GM19455 (cell line): ENCODE results near the gene BAIAP2L1.

Source experiments
- ATAC-seq: cut with Tn5 transposase; IDR thresholded peaks from one replicate; pipeline ENCODE4 v1.9.1; 2021; ENCODE audit not compliant: unreplicated experiment

BAIAP2L1 gene

DNA sequence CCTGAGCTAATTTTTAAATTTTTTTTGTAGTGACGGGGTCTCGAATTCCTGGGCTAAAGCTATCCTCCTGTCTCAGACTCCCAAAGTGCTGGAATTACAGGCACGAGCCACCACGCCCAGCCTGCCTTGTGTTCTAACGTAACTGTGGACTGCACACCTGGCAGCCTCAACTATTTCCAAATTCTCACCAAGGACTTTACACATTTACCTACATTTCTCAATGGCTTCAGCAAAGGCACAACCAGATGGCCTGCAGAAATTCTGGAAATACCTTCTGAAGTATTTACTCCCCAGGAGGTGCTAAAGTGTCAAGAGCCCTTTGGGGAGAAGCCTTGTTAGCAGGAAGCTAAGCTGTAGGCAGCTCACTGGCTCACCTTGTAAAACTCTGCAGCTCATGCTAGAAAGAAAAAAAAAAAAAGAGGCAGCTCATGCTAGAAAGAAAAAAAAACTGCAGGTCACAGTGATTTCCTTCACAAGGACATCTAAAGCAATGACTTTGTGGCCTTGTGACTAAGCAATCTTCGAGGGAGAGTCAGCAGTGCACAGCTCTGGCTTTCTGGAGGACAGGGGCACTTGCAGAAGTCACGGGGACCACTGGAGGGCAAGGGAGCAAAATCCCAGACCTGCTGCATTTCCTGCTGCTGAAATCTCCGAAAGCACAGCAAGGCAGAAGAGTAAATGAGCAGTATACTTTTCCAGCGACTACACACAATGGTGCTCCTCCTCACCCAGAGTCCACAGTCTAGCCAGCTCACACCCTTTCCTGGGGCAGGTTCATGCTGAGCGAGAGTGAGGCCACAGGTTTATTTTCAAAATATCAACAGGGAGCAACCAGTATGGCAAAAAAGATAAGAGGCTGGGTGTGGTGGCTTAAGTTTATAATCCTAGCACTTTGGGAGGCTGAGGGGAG, 40.4 kb downstream of the BAIAP2L1 start:
- no peak for ATAC-seq

DNA sequence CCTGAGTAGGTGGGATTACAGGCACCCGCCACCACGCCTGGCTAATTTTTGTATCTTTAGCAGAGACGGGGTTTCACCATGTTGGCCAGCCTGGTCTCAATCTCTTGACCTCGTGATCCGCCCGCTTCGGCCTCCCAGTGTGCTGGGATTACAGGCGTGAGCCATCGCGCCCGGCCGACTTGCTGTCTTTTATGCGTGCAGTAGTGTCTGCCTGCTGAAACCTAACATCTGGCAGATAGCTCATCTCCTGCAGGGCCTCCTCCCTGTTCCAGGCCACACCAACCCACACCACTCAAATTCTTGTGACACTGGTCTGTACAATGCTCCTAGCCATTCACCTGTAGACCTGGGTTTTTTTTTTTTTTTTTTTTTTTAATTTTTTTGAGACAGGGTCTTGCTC, 41.5 kb downstream of the BAIAP2L1 start:
- no peak for ATAC-seq

DNA sequence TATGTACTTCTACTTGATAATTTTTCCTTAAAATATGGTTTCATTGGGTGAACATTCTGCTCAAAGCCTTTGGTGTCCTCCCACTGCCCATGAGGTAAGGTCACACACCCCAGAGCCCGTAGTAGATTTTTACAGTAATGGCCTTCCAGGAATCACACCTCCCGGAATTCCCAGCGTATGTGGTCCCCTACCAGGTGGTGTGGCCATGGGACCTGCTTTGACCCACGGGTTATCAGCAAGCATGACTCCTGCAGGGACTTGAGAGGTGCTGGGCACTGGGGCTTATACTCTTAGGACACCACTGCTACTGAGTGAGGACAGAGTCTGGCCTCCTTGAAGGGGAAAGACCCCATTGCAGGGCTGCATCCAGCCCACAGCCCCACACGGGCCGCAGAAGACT, 42.2 kb downstream of the BAIAP2L1 start:
- no peak for ATAC-seq

DNA sequence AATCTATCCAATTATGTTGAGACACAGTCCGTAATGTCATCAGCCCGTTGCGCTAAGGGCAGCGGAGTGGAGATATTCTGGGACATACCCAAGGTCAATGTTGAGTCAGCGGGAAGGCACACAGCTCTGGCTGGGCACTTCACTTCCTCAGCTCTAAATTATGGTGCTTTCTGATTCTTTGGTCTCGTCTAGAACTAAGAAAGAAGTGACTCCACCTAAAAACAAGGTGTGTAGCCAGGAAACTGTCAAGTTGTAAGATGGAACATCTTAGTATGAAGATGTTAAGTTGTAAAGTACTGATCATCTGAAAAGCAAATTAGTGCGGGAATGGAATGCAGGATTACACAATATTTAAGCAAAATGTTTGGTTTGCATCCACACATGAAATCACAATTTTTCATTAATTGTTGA, 43.1 kb downstream of the BAIAP2L1 start:
- no peak for ATAC-seq

DNA sequence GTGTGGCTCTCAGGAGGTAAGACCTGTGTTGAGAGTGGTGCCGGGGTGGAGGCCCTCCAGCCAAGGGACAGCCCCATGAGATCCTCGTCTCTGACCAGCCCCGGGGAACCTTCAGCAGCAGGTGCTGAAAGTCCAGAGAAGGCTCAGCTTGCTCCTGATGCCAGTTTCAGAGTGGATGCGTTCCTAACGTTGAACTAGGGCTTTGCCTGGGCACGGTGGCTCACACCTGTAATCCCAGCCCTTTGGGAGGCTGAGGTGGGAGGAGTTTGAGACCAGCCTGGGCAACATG, 45.7 kb downstream of the BAIAP2L1 start:
- ATAC-seq, result no peak

DNA sequence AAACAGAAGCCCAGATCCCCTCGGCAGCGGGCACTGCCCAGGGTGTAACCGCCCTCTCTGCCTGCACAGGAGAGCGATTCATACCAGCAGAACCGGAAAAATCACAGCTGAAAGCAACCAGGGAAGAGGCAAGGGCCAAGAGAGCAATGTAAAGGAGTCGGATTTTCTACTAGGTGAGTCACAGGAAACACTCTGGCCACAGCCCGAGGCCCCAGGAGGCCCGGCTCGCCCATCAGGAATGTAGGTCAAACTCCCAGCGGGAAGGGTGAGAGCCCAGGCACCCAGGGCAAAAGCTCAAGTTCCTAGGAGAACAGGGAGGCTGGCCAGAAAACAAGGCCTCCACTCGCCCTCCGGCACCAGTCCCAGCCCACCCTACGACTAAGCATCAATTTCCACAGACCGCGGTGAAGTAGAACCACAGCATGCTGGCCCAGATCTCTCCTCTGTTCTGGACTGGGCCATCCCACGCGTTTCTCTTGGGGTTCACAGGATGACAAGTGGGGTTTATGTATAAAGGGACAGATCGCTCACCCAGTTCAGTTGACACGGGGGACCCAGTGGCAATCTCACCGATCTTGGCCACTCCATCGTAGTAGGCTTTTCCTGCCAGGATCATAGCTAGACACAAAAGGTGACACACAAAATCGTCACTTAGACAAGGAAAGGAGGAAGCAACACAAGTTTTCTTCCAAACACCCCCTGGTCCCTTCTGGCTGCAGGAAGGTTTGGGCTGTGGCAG, 46.2 kb downstream of the BAIAP2L1 start:
- no peak for ATAC-seq

DNA sequence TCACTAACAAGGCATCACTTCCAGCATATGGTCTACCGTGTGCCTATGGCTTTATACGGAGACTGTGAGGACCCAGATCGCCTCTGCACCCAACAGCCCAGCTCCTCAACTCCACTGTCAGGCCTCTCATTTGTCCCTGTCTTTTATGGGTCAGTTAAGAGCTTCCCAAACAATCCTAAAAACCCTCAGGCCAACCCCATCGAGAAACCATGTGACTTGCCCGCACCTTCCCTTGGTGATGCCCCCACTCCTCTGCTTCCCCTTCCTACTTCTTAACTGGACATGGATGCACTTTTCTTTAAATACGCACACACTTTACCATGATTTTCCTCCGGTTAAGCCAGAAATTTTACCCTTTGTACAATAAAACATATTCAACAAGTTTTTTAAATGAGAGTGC, 46.8 kb downstream of the BAIAP2L1 start:
- no peak for ATAC-seq

DNA sequence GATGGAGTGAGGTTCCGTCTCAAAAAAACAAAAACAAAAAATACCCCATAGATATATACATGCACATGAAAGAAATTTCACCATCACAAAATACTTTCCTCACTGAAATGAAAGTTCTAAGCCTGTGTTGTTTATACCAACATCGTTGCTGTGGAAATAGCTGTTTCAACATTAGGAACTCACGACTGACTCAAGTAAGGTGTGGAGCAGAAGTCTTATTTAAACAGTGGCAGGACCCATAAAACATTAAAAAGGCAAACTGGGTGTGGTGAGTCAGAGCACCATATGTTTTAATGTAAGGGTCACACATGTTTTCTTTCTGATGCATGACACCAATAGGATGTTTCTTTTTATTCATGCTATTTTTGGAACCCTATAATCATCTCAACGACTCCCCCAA, 48.3 kb downstream of the BAIAP2L1 start:
- ATAC-seq, result no peak

DNA sequence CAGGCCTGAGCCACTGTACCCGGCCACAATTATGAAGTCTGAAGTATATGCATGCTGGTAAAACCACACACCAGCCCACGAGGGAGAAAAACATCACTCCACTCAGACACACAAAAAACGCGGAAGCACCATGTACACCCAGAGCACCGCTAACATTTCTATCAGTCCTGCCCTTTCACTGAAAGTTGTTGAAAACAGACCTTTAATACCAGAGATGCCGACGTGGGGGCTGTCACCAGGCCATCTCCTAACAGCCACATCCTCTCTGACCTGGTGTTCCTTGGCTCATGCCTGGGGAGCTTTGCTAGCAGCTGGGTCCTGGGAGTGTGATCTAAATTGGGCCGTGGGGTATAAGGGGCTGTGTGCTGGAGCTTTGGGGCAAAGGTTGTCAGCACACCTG, 49.8 kb downstream of the BAIAP2L1 start:
- ATAC-seq, result no peak

DNA sequence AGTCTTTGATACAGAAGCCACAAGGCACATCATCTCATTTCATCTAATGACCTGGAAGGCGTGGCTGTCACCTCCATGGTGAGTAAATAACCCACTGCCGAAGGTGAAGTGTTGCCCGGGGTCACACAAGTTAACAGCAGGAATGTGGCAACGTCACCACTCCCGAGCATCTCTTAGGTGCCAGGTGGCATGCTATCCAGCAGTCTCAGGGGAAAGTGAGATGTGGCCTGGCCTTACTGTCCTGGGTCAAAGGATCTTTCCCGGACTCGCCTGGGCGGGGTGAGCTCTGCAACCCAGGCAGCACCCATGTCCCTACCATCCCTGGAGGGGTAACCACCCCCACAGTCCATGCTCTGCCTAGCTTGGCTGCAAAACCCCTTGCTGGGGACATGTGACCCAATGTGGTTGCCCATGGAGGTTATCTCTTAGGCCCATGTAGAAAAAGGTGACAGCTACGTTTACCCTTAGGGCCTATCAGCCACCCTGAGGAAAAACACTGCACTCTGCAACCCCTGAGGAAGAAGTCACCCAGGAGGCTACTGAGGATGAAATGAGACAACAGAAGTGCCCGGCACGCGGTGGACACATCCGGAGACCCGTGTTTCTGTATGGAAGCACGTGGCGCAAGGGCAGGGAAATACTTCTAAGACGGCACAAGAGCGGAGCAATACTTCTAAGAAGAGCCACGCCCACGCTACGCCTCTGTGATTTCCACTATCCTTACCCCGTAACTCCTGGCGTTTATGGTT, 52.0 kb downstream of the BAIAP2L1 start:
- ATAC-seq, result no peak

DNA sequence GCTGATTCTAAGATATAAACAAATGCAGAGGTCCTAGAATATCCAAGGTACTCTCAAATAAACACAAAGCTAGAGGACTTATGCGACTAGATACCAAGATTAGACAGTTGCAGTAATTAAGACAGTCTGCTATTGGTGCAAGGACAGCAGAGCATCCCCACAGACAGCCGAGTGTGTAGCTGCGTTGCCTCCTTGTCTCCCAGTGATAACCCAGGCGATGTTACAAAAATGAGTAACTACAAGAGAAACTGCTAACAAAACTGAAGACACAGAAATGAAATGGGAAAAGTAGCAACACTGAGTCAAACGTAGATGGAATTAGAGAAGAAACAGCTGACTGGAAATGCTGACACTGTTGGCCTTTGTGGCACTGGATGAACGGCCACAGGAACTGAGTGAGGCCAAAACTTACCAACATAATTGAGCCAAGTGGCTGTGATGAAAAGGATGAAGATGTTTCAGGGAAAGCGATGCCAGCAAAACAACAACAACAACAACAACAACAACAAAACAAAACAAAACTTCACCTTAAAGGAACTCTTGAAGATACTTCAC, 54.3 kb downstream of the BAIAP2L1 start:
- ATAC-seq, result no peak

DNA sequence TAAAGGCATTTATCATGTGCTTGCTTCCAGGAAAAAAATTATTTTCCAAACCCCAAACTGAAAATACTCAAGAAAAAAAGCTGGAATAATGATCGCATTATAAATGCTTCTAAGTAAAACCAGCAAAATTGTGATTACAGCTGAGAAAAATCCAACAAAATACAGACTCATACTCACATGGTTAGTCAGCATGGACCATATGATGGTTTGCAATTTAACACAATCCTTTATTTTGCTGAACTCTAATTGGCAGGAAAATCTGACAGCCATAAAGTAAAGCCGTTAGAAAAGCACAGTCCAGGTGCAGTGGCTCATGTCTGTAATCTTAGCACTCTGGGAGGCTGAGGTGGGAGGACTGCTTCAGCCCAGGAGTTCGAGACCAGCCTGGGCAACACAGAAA, 59.8 kb downstream of the BAIAP2L1 start:
- no peak for ATAC-seq

DNA sequence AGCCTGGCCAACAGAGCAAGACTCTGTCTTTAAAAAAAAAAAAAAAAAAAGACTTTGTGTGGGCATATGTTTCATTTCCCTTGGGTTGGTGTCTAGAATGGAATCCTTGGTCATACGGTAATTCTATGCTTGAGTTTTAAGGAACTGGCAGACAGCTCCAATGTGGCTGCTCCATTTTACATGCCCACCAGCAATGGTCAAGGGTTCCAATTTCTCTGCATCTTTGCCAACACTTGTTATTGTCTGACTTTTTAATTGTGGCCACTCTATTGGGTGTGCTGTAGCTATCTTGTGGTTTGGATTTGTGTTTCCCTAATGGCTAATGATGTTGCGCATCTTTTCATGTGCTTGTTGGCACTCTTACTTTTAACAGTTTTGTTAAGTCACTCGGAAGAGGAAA, 61.8 kb downstream of the BAIAP2L1 start:
- no peak for ATAC-seq

DNA sequence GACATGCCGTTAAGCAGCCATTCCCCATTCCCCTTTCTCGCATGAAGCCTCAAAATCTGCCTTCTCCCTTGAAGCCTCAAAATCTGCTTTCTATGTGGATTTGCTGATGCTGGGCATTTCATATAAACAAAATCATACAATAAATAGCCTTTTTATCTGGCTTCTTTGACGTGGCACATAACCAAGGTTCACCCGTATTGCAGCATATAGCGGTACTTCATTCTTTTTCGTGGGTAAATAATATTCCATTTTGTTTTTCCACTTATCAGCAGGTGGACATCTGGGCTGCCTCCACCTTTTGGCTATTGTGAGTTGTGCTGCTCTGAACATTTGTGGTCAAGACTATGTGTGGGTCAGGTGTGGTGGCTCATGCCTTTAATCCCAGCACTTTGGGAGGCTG, 62.4 kb downstream of the BAIAP2L1 start:
- no peak for ATAC-seq

DNA sequence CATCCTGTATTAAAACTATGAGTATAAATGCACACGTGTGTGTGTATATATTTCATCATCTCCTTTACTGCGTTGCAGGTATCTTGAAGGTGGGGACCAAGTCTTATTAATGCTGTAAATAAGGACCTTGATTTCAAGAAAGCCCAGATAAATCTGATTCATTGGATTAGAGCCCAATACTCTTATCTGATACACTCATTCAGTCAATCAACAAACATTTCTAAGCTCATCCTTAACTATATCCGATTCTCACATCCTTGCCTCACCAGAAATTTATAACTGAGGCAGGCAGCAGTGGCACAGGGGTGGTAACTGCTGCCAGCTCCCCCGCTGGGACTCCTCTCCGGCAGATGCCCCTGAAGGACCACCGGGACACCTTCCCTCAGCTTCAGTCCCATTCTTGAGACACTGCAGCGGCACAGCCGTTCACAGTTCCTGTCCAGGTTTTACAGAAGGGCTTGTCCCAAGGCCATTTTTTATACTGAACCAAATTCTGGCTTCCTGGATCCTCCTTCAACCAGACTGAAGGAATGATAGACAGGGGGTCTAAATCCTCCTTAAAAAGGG, 65.4 kb downstream of the BAIAP2L1 start:
- no peak for ATAC-seq

DNA sequence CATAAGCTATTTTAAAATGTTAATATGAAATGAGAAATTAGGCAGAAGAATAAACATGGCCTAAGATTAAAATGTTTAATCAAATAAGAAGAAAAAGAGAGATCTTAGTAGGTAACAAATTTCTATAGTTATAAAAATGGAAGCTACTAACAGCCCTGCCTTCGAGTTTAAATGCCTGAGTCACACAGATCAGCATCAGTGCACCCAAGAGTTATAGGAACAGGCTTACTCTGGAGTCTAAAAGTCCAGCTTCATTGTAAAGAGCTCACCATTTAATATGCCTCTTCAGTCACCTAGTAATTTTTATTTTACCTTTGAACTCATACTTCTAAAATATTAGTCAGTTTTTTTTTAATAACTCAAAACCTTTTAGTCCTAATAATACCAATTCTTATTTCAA, 66.8 kb downstream of the BAIAP2L1 start:
- no peak for ATAC-seq

DNA sequence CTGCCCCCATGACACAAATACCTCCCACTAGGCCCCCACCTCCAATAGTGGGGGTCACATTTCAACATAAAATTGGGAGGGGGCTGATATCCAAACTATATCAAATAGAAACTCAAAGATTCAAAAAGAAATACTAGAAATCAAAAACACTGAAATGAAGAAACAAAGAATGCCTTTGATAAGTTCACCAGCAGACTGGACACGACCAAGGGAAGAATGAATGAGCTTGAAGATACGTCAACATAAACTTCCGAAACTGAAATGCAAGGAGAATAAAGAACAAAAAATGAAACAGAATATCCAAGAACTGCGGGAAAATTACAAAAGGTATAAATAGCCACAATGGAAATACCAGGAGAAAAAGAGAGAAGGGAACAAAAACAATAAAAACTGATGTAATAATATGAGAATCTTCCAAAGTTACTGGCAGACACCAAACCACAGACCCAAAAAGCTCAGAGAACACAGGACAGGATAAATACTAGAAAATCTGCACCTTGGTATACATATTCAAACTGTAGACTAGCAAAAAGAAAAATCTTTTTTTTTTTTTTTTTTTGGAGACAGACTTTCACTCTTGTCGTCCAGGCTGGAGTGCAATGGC, 69.9 kb downstream of the BAIAP2L1 start:
- no peak for ATAC-seq

DNA sequence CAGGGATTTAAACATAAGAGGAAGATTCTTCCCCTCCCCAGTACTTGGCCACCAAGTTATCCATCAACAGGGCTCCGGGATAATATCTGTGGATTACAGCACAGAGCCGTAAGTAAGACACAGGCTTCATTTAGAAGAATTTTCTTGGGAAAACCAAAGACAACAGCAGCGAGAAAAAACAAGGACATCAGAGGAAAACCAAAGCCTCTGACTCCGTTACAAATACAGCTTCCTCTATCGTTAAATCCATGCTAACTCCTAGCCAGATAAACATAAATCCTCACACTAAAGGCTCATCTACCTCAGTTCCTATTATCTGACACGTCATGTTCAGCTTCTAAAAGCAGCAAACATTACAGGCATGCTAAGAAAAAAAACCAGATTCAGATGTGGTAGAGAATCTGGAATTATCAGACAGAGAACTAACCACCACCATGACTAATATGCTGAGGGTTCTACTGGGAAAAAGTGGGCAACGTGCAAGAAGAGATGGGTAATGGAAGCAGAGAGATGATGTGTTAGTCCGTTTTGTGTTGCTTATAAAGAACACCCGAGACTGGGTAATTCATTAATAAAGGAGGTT, 71.0 kb downstream of the BAIAP2L1 start:
- no peak for ATAC-seq

DNA sequence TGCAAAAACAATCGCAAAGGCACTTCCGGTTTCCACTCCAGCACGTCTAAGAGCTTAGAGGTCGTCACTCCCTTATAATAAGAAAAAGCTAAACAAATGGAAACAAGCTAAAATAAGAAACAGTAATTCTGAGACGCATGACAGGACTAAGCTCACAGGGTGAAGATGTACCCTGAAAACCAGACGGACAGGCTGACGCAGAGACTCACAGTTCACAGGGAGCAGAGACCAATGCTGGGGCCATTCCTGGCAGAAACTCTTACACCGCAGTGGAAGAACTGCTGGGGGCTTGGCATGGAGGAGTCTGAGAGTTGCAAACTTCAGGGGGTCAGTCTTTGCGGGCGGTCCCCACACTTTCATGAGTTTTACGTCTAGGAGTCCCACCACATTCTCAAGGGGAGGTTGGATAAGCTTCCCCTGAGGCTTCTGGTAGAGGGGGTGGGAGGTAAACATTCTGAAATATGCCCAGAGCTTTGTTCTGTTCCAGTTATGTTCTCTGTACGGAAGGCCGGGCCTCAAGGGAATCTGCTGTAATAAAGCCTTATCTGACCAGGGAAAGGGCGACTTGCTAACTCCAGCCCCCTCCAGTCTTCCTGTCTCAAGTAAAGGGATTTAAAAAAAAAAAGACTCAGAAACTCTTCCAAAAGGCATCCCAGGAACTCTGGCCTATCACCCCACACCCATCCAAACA, 71.6 kb downstream of the BAIAP2L1 start:
- ATAC-seq, result no peak

DNA sequence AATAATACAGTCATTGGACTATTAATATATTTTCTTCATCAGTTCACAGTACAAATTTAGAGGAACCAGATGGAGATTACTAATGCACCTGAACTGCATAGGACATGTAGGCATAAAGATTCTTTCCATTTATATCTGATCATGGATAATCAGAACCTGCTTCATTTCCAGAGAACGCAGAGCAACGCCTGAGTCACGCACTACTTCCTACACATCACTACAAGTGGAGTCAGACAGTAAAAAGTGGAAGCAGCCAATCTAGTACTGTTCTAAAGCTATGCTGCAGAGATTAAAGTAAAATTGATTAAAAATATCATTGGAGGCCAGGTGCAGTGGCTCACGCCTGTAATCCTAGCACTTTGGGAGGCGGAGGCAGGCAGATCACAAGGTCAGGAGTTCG, 76.1 kb downstream of the BAIAP2L1 start:
- no peak for ATAC-seq
